ENCODE measurements around the gene KRTAP10-3.

KRTAP10-3 gene

GRCh38 chr21:44514746-44515358 is 43.7 kb downstream of the KRTAP10-3 start:
- no peaks in the 10 kb centered on the region; the same call in 1 of the 2 replicates for H3K4me1 ChIP-seq (ENCODE audit: control insufficient read depth, insufficient read depth, low read length)
- ChIA-PET CTCF (interaction anchor here (0.6 kb wide), 1 partner anchor 228 kb away, joined by 4 read pairs; no protein-coding TSS in a partner anchor), POLR2A (no interaction called here)
- no peaks in the 10 kb centered on the region for H3K9me3 ChIP-seq (ENCODE audit: control insufficient read depth, insufficient read depth, low read depth, low read length)
- TF ChIP-seq KLF7 (tag by site-specific recombination; IDR thresholded peaks at IDR 0.05; ENCODE audit: borderline replicate concordance), result no peak
- no peak for TF ChIP-seq ZNF274 (IDR thresholded peaks at IDR 0.05; ENCODE audit: low read length)
- TF ChIP-seq ZNF274 (tag by site-specific recombination; IDR thresholded peaks at IDR 0.05; ENCODE audit: borderline replicate concordance), result no peak
- H3K4me3 ChIP-seq (ENCODE audit: low read depth, low read length), result no peak overlapping the region
- no peaks in the 10 kb centered on the region for H3K36me3 ChIP-seq (ENCODE audit: control insufficient read depth in 2 of 2, insufficient read depth in 1 of 2, low read length in 2 of 2)
- H3K27ac ChIP-seq (ENCODE audit: extremely low read depth, low read depth, low read length), result no peak overlapping the region

GRCh38 chr21:44514218-44514520 is 44.4 kb downstream of the KRTAP10-3 start:
- H3K27ac ChIP-seq (ENCODE audit: extremely low read depth, low read depth, low read length), result no peak overlapping the region
- CTCF ChIA-PET, result interaction anchor here (0.6 kb wide), 1 partner anchor 229 kb away, joined by 3 read pairs; no protein-coding TSS in a partner anchor
- H3K4me3 ChIP-seq (ENCODE audit: low read depth, low read length), result no peak overlapping the region
- H3K36me3 ChIP-seq (ENCODE audit: control insufficient read depth in 2 of 2, insufficient read depth in 1 of 2, low read length in 2 of 2), result no peaks in the 10 kb centered on the region
- H3K9me3 ChIP-seq (ENCODE audit: control insufficient read depth, insufficient read depth, low read depth, low read length), result no peaks in the 10 kb centered on the region
- POLR2A ChIA-PET, result no interaction called here
- TF ChIP-seq ZNF155 (tag by site-specific recombination; IDR thresholded peaks at IDR 0.05), result no peak
- no peak for TF ChIP-seq ZNF701 (tag by site-specific recombination; IDR thresholded peaks at IDR 0.05)
- no peak for TF ChIP-seq ZNF791 (tag by site-specific recombination; IDR thresholded peaks at IDR 0.05)
- no peak for TF ChIP-seq ZNF354C (tag by site-specific recombination; IDR thresholded peaks at IDR 0.05; ENCODE audit: borderline replicate concordance, low read depth)
- no peak for TF ChIP-seq PRDM1 (tag by site-specific recombination; IDR thresholded peaks at IDR 0.05)
- no peaks in the 10 kb centered on the region; the same call in 1 of the 2 replicates for H3K4me1 ChIP-seq (ENCODE audit: control insufficient read depth, insufficient read depth, low read length)

- no peaks in the 10 kb centered on the region for H3K36me3 ChIP-seq (ENCODE audit: control insufficient read depth in 2 of 2, insufficient read depth in 1 of 2, low read length in 2 of 2)
- ChIA-PET CTCF (interaction anchor here (0.6 kb wide), 1 partner anchor 229 kb away, joined by 3 read pairs; no protein-coding TSS in a partner anchor), POLR2A (no interaction called here)
- H3K27ac ChIP-seq (ENCODE audit: extremely low read depth, low read depth, low read length), result no peak overlapping the region
- H3K4me3 ChIP-seq (ENCODE audit: low read depth, low read length), result no peak overlapping the region
- H3K4me1 ChIP-seq (ENCODE audit: control insufficient read depth, insufficient read depth, low read length), result no peaks in the 10 kb centered on the region; the same call in 1 of the 2 replicates
- no peaks in the 10 kb centered on the region for H3K9me3 ChIP-seq (ENCODE audit: control insufficient read depth, insufficient read depth, low read depth, low read length)
- TF ChIP-seq PRDM10 (tag by site-specific recombination; IDR thresholded peaks at IDR 0.05) (peak; percentile 13; the same call in 1 of the 2 replicates), ZBTB49 (tag by site-specific recombination; IDR thresholded peaks at IDR 0.05; ENCODE audit: low read depth) (no peak), ZNF660 (tag by site-specific recombination; IDR thresholded peaks at IDR 0.05) (no peak)
These were observed 45.0 kb downstream of the KRTAP10-3 start for GRCh38 chr21:44513389-44514217.
